GM23248 (cell line): ENCODE measurements around the gene GNB1. TPM values are rescaled to one million over a fixed set of nuclear protein-coding genes. Genes with fewer than 3 reads are reported as not detected.

Experiments
- DNase-seq: peaks from one replicate; pipeline ENCODE4 v3.0.0-alpha.2; 2015
- H2AFZ ChIP-seq: fragments of 200-600 bp; sonication (generic); 2 replicates; pipeline ENCODE4 v1.6.1; 2016; ENCODE audit warnings: antibody characterized with exemption
- H3F3A ChIP-seq: fragments of 200-600 bp; sonication (generic); 2 replicates; pipeline ENCODE4 v1.6.1; 2016; ENCODE audit warnings: mild to moderate bottlenecking, antibody characterized with exemption, mixed run types; ENCODE audit not compliant: insufficient read depth
- H3K27ac ChIP-seq: fragments of 200-600 bp; sonication (generic); 2 replicates; pipeline ENCODE4 v1.5.1; 2016; ENCODE audit warnings: mild to moderate bottlenecking
- H3K27me3 ChIP-seq: fragments of 200-600 bp; sonication (generic); replicated peaks from 2 replicates; pipeline ENCODE4 v1.6.1; 2016; ENCODE audit warnings: mild to moderate bottlenecking; ENCODE audit not compliant: insufficient read depth
- H3K36me3 ChIP-seq: fragments of 200-600 bp; sonication (generic); 2 replicates; pipeline ENCODE4 v1.6.1; 2016; ENCODE audit warnings: low read depth, mild to moderate bottlenecking
- H3K4me1 ChIP-seq: fragments of 200-600 bp; sonication (generic); 2 replicates; pipeline ENCODE4 v1.6.1; 2016; ENCODE audit warnings: mild to moderate bottlenecking; ENCODE audit not compliant: insufficient read depth
- H3K4me2 ChIP-seq: fragments of 200-600 bp; sonication (generic); one replicate; pipeline ENCODE4 v1.6.1; 2016; ENCODE audit warnings: mild to moderate bottlenecking; ENCODE audit not compliant: unreplicated experiment
- H3K4me3 ChIP-seq: fragments of 200-600 bp; sonication (generic); 2 replicates; pipeline ENCODE4 v1.5.1; 2016; ENCODE audit warnings: mild to moderate bottlenecking
- H3K79me2 ChIP-seq: fragments of 200-600 bp; sonication (generic); 2 replicates; pipeline ENCODE4 v1.6.1; 2016; ENCODE audit warnings: mild to moderate bottlenecking; ENCODE audit not compliant: insufficient read depth
- H3K9ac ChIP-seq: fragments of 200-600 bp; sonication (generic); 2 replicates; pipeline ENCODE4 v1.6.1; 2016; ENCODE audit warnings: mild to moderate bottlenecking
- H3K9me2 ChIP-seq: fragments of 200-600 bp; sonication (generic); 2 replicates; pipeline ENCODE4 v1.6.1; 2016; ENCODE audit warnings: mixed run types, mild to moderate bottlenecking, moderate library complexity; ENCODE audit not compliant: insufficient read depth
- H3K9me3 ChIP-seq: fragments of 200-600 bp; sonication (generic); one replicate; pipeline ENCODE4 v1.6.1; 2017; ENCODE audit warnings: low read depth
- H4K20me1 ChIP-seq: fragments of 200-600 bp; sonication (generic); 2 replicates; pipeline ENCODE4 v1.6.0; 2016; ENCODE audit not compliant: insufficient read depth
- EZH2 ChIP-seq: fragments of 200-600 bp; sonication (generic); IDR thresholded peaks from 2 replicates; pipeline ENCODE4 v1.6.1; 2018; ENCODE audit warnings: antibody characterized with exemption, mild to moderate bottlenecking; ENCODE audit not compliant: insufficient read depth, poor library complexity, severe bottlenecking
- EZH2phosphoT487 ChIP-seq: fragments of 200-600 bp; sonication (generic); IDR thresholded peaks from 2 replicates; pipeline ENCODE4 v1.6.1; 2018; ENCODE audit warnings: antibody characterized with exemption, moderate library complexity, mild to moderate bottlenecking, low read depth; ENCODE audit not compliant: insufficient read depth
- WGBS, 2 experiments: methylation state at CpG; one replicate each; pipeline ENCODE4 v1.1.6; 2015 to 2017; ENCODE audit warnings: low lambda C conversion rate in 2 of 2, low coverage in 1 of 2; ENCODE audit errors: missing lambda C conversion rate in 2 of 2; 5-methylcytosine and 5-hydroxymethylcytosine counted together
- in situ Hi-C: fragments of 300-500 bp; cut with MboI; formaldehyde crosslinking; loops from 2 replicates; pipeline ENCODE4 v1.15.0; 2020
- polyA plus RNA-seq: library from polyadenylated mRNA; unstranded; fragments of >200 nt; fragmentation: Nextera tagmentation; extraction: Ambion mirVana; gene quantifications from 2 replicates; pipeline ENCODE4 v1.2.1, GENCODE V29; 2016
- total RNA-seq: library from RNA; depleted of rRNA; stranded (reverse); fragments of >200 nt; shearing (Covaris generic); gene quantifications from 2 replicates; pipeline ENCODE4 v1.2.3, GENCODE V29; 2014

GNB1 gene
- total and polyA plus RNA-seq, 2 experiments from 2014 or later: 92.0 to 97.7 TPM

DNA sequence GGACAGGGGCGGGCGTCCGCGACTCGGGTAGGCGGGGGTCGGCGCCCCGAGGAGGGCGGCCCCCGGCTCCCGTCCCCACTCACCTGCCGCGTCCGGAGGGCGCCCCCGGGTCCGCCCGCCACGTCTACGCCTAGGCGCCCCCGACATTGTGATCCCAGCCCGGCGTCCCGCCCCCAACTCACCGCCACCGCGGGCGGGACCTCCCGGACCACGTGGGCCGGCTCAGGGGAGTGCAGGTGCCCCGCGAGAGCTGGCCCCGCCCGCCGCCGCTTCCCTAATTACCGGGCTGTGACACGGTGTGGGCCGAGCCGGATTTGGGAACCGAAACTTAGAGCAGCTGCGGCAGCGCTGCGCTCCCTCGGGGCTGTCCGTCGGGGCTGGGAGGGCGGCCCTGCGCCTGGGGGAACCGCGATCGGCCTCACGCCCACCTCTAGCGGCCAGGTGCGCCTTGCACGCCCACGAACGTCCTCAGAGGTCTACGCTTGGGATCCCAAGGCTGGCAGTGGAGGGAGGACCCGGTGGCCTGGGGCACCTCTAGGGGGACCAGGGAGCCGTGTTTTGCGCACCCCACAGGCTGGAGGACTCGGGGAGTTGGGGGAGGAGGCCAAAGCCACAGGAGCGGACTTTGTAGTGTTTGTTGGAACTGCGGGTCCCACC lies 112.1 kb downstream of the GNB1 start:
- Histone ChIP-seq H4K20me1 (no peaks in the 10 kb centered on the region), H3K4me3 (peak overlapping the region; percentile 79), H3K4me2 (peak overlapping the region; percentile 77), H3K79me2 (peaks cover 43% of the 10 kb centered on the region), H3K27ac (no peak overlapping the region; the same call in 1 of the 2 replicates), H3K9me2 (no peaks in the 10 kb centered on the region), H3K4me1 (peaks cover 43% of the 10 kb centered on the region), H3K36me3 (no peaks in the 10 kb centered on the region), H2AFZ (peak overlapping the region; percentile 48), H3K27me3 (no peaks in the 10 kb centered on the region), H3K9ac (peak overlapping the region; percentile 83), H3K9me3 (no peaks in the 10 kb centered on the region), H3F3A (peaks cover 38% of the 10 kb centered on the region)
- peak; percentile 66 for DNase-seq
- 6 to 7% methylated on average over 33 to 46 of the region's 68 CpGs for WGBS, 2 experiments
- TF ChIP-seq EZH2 (no peak), EZH2phosphoT487 (no peak)
- in situ Hi-C loops: no loop called here

DNA sequence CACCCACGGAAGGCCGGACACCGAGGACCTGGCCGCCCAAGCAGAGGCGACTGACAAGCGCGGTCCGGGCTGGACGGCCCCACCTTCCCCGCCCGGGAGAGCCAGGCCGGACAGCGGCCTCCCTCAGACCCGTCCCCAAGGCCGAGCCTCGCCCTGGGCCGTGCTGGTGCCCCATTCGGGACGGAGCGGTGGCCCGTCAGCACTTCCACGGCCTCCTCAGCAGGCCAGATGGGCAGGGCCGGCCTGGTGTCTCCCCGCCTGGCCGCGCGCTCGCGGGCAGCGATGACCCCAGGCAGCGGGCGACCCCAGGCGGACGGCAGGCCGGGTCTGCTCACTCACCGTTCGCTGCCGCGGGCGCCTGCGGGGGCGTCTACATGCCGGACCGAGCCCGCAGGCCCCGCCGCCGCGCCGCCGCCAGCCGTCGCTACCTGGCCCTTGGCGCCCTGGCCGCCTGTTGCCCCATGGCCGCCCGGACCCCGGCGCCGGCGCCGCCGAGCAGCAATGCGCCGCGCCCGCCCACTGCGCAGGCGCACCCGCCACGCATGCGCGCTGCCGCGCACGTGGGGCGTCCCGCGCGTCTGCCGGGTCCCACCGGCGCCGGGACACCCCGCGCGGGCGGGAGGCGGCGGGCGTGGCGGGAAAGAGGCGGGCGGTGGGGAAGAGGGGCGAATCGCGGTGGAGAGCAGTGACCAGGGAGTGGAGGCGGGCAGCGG lies 112.8 kb downstream of the GNB1 start, which contains the start of gene NADK:
Gene NADK, minus strand, starts transcription at position 521 of the 713 bp plus-strand sequence. CDS start 13,064 bp downstream, outside the sequence.
- whole genome bisulfite sequencing, 2 experiments: 0 to 1% methylated on average over 64 to 66 of the region's 99 CpGs

DNA sequence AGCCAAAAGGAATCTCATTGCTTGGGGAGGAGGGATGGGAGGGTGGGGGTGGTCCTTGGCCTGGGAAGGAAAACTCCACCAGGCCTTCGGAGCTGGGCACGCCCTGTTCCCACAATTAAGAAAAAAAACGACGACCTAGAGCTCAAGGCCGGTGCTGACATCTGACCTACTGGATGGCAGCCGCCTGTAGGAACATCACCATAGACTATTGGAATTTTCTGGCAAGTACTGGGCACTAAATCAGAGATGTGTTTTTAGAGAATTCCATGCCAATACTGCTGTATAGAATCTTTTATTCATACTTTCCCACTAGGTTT lies 113.3 kb downstream of the GNB1 start:
- Histone ChIP-seq H3K27ac (peak overlapping the region; percentile 64), H3K4me3 (peak overlapping the region; percentile 79), H3K27me3 (no peaks in the 10 kb centered on the region), H3K79me2 (peaks cover 55% of the 10 kb centered on the region), H3K9ac (peak overlapping the region; percentile 83), H3K4me2 (peak overlapping the region; percentile 87), H4K20me1 (no peaks in the 10 kb centered on the region), H3K4me1 (peaks cover 33% of the 10 kb centered on the region), H2AFZ (peak overlapping the region; percentile 44), H3K9me3 (no peaks in the 10 kb centered on the region), H3F3A (peaks cover 27% of the 10 kb centered on the region), H3K36me3 (no peaks in the 10 kb centered on the region; the same call in 1 of the 2 replicates), H3K9me2 (no peaks in the 10 kb centered on the region)
- 0 to 2% methylated on average over 5 to 6 of the region's 6 CpGs for WGBS, 2 experiments
- TF ChIP-seq EZH2phosphoT487: no peak
- no peak for TF ChIP-seq EZH2
- in situ Hi-C loops: no loop called here
- peak; percentile 60 for DNase-seq

More for the DNA sequence above, 112.8 kb downstream of the GNB1 start, which contains the start of gene NADK:
- Histone ChIP-seq H3K9ac (peak within 1 kb of the TSS; percentile 83), H3K27me3 (no peaks in the 10 kb centered on the region), H3K4me2 (peak within 1 kb of the TSS; percentile 87), H3K4me3 (peak within 1 kb of the TSS; percentile 79), H4K20me1 (no peaks in the 10 kb centered on the region), H3K9me2 (no peaks in the 10 kb centered on the region), H3K4me1 (peaks cover 38% of the 10 kb centered on the region), H3K9me3 (no peaks in the 10 kb centered on the region), H3F3A (peaks cover 31% of the 10 kb centered on the region), H2AFZ (peak within 1 kb of the TSS; percentile 48), H3K36me3 (no peaks in the 10 kb centered on the region), H3K79me2 (peaks cover 50% of the 10 kb centered on the region), H3K27ac (peak within 1 kb of the TSS; percentile 64)
- TF ChIP-seq EZH2: no peak
- no peak for TF ChIP-seq EZH2phosphoT487
- peak; percentile 82 for DNase-seq
- in situ Hi-C loops: no loop called here

DNA sequence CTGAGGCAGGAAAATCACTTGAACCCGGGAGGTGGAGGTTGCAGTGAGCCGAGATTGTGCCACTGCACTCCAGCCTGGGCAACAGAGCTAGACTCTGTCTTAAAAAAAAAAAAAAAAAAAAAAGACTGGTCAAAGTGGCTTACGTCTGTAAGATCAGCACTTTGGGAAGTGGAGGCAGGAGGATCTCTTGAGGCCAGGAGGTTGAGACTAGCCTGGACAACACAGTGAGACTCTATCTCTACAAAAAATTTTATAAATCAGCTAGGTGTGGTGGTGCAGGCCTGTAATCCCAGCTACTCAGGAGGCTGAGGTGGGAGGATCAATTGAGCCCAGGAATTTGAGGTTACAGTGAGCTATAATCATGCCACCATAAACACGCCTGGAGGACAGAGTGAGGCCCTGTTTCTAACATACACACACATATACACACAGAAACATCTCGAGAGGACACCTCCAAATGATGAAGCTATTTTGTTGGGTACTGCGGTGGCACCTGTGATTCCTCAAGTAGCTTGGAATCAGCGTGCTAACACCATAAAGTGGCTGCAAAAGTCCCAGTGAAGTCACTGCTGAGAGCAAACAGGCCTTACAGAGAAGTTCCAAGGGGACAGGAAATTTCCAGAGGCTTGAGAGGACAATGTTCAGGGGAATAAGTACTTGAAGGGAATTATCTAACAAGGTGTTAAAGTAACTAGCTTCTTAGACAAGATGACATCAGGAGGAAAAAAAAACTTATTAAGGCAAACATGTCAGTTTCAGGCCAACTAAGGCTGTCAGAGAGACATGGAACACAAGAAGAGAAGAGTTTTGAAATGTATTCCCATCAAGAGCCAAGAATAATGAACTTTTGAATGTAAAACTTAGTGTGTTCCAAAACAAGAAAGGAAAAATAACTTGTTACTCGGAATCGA lies 114.0 kb downstream of the GNB1 start:
- Histone ChIP-seq H2AFZ (no peak overlapping the region; the same call in 1 of the 2 replicates), H3K27me3 (no peaks in the 10 kb centered on the region), H3K9ac (peak overlapping the region; percentile 83), H3K4me1 (peaks cover 28% of the 10 kb centered on the region), H3F3A (peaks cover 27% of the 10 kb centered on the region), H3K36me3 (peaks cover 4% of the 10 kb centered on the region; the same call in 1 of the 2 replicates), H3K27ac (peak overlapping the region; percentile 38), H4K20me1 (no peaks in the 10 kb centered on the region), H3K4me2 (peak overlapping the region; percentile 87), H3K79me2 (peaks cover 61% of the 10 kb centered on the region), H3K9me3 (no peaks in the 10 kb centered on the region), H3K9me2 (no peaks in the 10 kb centered on the region), H3K4me3 (peak overlapping the region; percentile 79)
- no peak for TF ChIP-seq EZH2
- no peak for TF ChIP-seq EZH2phosphoT487
- in situ Hi-C loops: no loop called here
- DNase-seq: no peak
- 50 to 51% methylated on average over 9 of the region's 9 CpGs for WGBS, 2 experiments
